Hematopoietic multipotent progenitor cell treated with erythropoietin and hydrocortisone succinate and interleukin-3 and kit ligand, for 15 days (in vitro differentiated cells): ENCODE measurements around the gene SNAPC2.
"Not testable (repeated sequence)": the region's sequence is repeated elsewhere in the genome, so short reads cannot be mapped to it uniquely, and the experiment has no call there.

Experiments used
- DNase-seq: peaks from one replicate; pipeline ENCODE4 v3.0.0-alpha.2; 2015; ENCODE audit warnings: low spot score

The SNAPC2 gene

GRCh38 chr19:7888826-7889217, 31.3 kb upstream of the SNAPC2 start:
- no peak for DNase-seq

DNA sequence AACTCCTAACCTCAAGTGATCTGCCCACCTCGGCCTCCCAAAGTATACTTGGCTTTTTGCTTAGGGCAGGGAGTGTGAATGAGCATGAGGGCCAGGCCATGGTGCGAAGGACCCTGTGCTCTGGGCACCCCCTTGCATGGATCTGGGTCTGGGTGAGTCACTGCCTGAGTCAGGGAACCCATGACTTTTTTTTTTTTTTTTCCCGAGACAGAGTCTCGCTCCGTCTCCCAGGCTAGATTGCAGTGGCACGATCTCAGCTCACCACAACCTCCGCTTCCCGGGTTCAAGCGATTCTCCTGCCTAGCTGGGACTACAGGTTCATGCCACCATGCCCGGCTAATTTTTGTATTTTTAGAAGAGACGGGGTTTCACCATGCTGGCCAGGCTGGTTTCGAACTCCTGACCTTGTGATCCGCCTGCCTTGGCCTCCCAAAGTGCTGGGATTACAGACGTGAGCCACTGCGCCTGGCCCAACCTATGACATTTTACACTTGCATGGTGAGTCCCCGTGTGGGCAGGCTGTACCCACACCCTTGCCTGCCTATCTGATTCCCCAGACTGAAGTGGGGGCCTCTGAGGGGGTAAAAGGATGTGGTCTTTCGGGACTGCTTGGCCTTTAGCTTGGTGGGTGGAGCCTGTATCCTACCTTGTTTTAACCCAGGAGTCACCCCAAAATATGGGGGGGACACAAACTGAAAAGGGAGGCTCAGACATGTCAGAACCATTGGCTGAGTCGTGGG, 26.6 kb upstream of the SNAPC2 start:
- not testable (repeated sequence) for DNase-seq

DNA sequence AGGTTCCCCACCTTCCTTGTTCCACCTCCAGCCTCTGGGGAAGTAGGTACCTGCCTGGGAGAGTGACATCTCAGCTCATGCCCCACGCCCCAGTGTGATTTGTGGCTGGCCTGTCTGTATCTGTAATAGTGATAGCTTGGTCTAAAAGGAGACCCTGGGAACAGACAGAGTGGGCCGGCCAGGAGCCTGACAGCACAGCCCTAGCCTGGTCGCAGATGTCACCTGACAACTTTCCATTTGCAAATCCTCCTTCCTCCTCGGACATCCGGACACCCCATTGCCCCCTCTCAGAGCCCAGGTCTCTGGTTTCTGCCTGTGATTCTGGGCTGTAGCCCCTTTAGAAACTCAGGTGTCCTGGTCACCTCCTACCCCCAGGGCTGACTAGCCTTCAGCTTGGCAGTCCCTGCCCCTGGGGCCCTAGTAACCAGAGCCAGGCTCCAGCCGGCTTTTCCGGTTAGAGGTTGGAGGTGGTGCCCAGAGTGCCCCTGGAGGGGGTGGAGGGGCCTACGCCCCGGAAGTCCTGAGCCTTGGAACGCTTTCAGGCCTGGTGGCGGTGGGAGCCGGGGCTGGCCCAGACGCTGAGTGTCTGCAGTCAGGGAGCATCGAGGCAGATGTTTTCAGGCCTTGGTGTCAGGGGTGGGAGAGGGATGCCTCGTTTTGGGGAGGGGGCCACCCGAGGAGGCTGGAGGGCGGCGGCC, 25.4 kb upstream of the SNAPC2 start:
- no peak for DNase-seq

DNA sequence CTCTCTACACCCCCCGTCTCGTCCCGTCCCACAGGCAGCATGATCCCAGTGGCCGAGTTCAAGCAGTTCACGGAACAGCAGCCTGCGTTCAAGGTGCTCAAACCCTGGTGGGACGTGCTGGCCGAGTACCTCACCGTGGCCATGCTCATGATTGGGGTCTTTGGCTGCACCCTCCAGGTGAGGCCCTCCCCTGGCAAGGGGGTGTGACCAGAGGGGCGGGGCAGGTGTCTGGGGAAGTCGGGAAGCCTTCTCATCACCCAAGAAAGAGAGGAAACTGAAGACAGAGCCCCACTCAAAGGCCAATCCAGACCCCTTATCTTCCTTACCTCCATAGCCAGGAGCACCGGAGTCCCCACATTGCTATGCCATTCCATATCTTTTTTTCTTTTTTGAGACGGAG, 24.6 kb upstream of the SNAPC2 start:
- no peak for DNase-seq

GRCh38 chr19:7897292-7897691, 22.8 kb upstream of the SNAPC2 start:
- no peak for DNase-seq

GRCh38 chr19:7898967-7899366, 21.2 kb upstream of the SNAPC2 start:
- no peak for DNase-seq

- DNase-seq = no peak
These were observed 20.3 kb upstream of the SNAPC2 start for GRCh38 chr19:7899751-7900378.

- DNase-seq = no peak
These were observed 19.7 kb upstream of the SNAPC2 start for GRCh38 chr19:7900401-7900870.

- DNase-seq = no peak
These were observed 19.2 kb upstream of the SNAPC2 start for GRCh38 chr19:7900931-7901330.

DNA sequence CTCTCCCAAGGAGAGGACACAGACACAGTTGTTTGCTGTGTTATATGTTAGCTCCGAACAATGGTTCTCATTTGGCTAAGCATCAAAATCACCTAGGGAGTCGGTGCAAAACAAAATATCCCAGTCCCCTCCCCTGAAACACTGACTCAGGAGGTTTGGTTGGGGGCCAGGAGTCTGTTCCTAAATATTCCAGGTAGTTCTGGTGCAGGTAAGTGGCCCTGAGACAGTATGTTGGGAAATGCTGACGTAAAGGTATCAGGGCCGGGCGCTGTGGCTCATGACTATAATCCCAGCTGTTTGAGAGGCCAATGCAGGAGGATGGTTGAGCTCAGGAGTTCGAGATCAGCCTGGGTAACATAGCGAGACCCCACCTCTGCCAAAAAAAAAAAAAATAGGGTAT, 18.8 kb upstream of the SNAPC2 start:
- no peak for DNase-seq

DNA sequence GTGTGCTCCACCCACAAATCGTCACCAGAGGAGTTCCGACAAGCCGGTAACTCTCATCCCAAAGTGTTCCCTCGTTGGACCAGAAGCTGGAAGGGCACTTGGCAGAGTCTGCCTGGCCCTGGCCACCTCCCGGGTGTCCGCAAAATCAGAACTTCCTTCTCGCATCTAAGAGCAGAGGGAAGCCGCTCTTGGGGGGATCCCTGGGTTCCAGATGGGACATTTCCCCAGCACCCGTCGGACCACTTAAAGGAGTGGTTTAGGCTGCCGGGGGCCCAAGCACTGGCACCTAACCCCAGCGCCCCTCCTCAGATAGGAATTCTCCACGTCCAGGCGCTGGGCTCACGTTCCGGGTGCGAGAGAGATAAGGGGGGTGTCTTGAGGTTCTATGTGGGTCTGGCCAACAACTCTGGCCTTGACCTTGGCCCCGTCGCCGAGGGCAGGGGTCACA, 17.3 kb upstream of the SNAPC2 start:
- no peak for DNase-seq

DNA sequence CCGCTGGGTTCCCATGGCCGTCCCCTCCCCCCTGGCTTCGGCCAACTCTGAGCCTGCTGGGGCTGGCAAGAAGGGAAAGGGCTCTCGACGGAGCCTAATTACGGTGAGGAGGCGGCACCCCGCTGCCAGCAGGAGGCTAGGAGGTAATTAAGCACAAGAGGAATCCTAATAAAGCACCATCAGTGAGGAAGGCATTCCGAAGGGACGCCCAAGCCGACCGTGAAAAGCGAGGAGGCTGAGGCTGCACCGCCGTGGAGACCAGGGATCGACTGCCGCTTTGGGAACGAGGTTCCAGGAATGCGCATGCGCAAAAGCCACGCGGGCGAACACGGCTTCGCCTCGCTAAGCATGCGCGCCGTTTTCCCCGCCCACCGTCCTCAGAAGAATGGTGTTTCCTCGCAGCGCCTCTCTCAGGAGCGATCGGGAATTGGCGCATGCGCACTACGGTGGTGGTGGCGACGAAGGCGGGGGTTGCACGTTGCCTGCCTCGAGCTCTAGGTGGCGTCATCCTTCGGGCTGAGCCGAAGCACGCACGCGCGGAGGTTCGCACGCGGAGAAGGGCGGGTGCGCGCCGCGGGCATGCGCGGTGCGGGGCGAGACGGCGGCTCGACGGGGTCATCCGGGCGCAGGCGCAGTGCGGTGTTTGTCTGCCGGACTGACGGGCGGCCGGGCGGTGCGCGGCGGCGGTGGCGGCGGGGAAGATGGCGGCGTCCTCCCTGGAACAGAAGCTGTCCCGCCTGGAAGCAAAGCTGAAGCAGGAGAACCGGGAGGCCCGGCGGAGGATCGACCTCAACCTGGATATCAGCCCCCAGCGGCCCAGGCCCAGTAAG, 16.7 kb upstream of the SNAPC2 start, which contains the start of gene MAP2K7:
Gene MAP2K7, plus strand, starts transcription at position 634 of the 830 bp plus-strand sequence. Its CDS starts 68 bp downstream, at position 702.
- peak; percentile 100 for DNase-seq

DNA sequence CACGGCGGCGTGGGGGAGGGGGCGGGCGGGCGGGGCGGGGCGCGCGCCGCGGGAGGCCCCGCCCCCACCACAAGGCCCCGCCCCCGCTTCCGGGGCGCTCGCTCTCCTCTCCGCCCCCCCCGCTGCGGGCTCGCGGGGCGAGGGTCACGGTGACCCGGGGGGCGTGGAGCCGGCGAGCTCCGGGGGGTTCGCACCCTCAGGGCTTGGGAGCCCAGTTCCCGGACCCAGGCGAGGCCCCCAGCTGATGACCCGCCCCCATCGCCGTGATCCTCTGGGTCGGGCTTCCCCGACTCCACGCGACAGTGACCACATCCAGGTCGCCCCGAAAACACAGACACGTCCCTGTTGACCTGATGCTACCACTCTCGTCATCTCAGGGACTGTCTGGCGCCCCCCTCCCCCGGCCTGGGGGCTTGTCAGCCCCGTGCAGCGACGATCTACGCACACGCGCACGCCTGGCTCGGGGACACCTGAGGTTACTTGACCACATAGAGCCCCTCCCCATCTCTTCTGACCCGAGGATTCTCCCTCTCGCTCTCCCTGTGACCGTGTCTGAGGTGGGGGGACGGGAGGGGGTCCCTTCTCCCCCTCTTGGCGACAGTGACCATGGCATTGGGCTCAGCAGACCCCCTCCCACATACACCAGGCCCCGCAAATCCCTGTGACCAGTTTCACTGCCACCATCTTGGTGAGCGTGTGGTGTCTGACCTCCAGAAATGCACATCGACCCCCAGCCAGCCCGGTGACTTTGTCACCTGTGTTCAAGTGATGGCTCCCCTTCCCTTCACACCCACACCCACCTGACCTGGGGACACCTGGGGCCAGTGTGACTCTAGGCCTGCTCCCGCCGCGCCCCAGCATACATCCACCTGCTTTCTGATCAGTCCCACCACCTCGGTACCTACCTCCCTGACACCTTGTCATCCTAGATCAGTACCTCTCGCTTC, 15.8 kb upstream of the SNAPC2 start:
- DNase-seq = no peak

GRCh38 chr19:7905268-7905667, 14.9 kb upstream of the SNAPC2 start:
- no peak for DNase-seq

- DNase-seq = no peak
These were observed 14.3 kb upstream of the SNAPC2 start for GRCh38 chr19:7905859-7906258.

DNA sequence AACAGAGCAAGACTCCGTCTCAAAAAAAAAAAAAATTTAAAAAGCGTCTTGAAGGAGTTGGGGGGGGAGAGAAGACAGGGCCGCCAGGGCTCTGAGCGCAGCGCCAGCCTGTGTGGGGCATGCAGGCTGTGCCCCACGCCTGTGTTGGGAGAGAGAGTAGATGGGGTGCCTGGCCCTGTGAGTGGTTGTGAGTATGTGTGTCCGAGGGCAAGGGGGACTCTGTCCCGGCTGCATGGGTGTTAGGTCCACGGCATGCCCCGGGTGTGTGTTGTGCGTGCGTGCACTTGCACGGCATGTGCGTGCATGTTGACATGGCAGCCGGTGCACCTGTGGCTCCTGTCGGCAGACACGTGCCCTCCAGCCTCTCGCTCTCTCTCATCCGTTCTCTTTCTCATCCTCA, 13.0 kb upstream of the SNAPC2 start:
- no peak for DNase-seq

GRCh38 chr19:7907544-7907943, 12.6 kb upstream of the SNAPC2 start:
- no peak for DNase-seq

DNA sequence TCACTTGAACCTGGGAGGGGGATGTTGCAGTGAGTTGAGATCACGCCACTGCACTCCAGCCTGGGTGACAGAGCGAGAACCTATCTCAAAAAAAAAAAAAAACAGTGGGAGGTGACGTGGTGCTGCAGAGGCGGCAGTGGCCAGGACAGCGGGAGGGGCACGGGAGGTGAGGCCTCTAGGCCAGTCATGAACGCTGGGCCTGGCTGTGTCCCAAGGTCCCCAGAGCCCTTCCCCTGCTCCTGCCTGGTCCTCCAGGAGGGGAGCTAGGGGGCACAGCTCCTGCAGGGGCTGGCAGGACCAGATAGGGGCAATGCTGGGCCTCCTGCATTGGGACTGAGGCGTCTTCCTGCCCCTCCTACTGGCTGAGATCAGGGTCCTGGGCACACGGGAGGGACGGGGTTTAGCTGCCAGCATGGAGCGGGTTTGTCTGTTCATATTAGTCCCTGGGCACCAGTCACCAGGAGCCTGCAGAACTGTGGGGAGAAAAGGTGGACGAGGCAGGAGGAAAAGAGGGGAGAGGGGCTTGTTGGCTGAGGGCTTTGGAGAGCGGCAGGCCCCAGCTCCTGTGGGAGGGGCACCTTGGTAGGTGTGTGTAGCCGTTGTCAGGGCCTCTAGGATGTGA, 11.9 kb upstream of the SNAPC2 start:
- DNase-seq = peak; percentile 55

DNA sequence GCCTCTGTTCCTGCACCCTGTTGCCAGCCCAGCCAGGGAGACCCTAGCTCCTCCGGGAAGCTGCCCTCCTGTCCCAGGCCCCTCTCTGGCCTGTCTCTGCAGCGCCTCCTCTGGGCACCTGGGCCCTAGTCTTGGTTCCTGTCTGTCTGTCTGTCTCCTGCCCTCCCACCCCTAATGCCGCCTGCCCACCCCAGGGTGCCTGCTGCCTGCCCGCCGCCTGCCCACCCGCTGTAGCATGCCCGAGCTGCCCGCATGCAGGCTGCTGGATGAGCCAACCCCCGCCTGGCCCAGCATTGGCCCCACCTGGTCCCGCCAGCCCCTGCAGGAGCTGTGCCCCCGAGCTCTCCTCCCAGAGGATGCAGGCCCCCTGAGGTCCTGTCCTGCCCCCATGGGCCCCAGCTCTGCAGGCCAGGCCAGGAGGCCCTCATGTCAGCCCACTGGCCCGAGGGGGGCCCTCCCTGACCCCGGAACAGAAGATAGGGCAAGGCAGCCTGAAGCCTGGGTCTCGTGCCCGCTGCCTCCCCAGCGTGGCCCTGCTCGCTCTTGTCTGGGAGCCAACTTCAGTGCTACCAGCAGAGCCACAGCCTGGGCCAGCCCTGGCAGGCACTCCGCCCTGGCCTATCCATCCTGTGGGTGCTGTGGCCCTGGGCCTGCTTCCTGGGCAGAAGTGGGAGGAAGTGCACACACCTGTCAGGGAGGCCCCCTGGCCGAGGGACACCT, 11.2 kb upstream of the SNAPC2 start:
- DNase-seq = no peak
